ENCODE measurements around the gene FCER2.

DNA sequence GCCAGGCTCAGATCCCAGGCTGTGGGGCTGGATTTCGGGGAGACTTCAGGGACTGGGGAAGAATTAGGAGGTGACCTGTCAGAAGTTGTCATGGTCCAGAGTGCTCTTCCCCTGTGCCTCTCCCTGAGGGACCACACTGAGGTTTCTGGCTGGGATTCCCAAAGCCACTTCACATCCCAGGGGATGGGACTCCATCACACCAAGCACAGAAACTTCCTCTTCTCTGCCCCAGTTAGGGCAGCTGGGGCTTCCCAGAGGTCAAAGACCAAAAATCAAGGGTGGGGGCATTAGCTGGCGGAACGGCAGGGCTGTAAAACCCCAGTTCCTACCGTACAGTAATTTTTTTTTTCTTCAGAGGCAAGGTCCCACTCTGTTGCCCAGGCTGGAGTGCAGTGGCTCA, 7.4 kb downstream of the FCER2 start:
- TF ChIP-seq CTCF (IDR thresholded peaks at IDR 0.05), result no peak
- no peak for TF ChIP-seq POLR2A (IDR thresholded peaks at IDR 0.05)
- TF ChIP-seq EP300 (IDR thresholded peaks at IDR 0.05), result no peak
